GM23338 (cell line): ENCODE results near the gene VAPB. TPM values are rescaled to one million over a fixed set of nuclear protein-coding genes. Genes with fewer than 3 reads are reported as not detected.

ENCODE experiments used
- ATAC-seq: fragments of 200-7000 bp; cut with Tn5 transposase; 3 replicates; pipeline ENCODE4 v1.9.1; 2020
- DNase-seq: peaks from one replicate; pipeline ENCODE4 v3.0.0-alpha.2; 2015; ENCODE audit warnings: low spot score
- H2AFZ ChIP-seq: fragments of 200-600 bp; sonication (generic); 2 replicates; pipeline ENCODE4 v1.8.0; 2016; ENCODE audit warnings: antibody characterized with exemption, mild to moderate bottlenecking, moderate library complexity
- H3F3A ChIP-seq: fragments of 200-600 bp; sonication (generic); replicated peaks from 2 replicates; pipeline ENCODE4 v1.8.0; 2017; ENCODE audit warnings: antibody characterized with exemption, mixed run types, low read depth
- H3K27ac ChIP-seq: fragments of 200-600 bp; sonication (generic); 2 replicates; pipeline ENCODE4 v1.6.1; 2016; ENCODE audit warnings: low read depth
- H3K27me3 ChIP-seq: fragments of 200-600 bp; sonication (generic); 2 replicates; pipeline ENCODE4 v1.8.0; 2016; ENCODE audit warnings: mild to moderate bottlenecking, mixed run types, moderate library complexity; ENCODE audit not compliant: insufficient read depth
- H3K36me3 ChIP-seq: fragments of 200-600 bp; sonication (generic); 2 replicates; pipeline ENCODE4 v1.8.0; 2016; ENCODE audit warnings: mild to moderate bottlenecking; ENCODE audit not compliant: insufficient read depth
- H3K4me1 ChIP-seq: fragments of 200-600 bp; sonication (generic); 2 replicates; pipeline ENCODE4 v1.8.0; 2016; ENCODE audit warnings: mild to moderate bottlenecking, moderate library complexity; ENCODE audit not compliant: insufficient read depth
- H3K4me2 ChIP-seq: fragments of 200-600 bp; sonication (generic); 2 replicates; pipeline ENCODE4 v1.7.1; 2017; ENCODE audit warnings: mixed run types
- H3K4me3 ChIP-seq: fragments of 200-600 bp; sonication (generic); 2 replicates; pipeline ENCODE4 v1.6.1; 2016; ENCODE audit warnings: mixed run types
- H3K79me2 ChIP-seq: fragments of 200-600 bp; sonication (generic); replicated peaks from 2 replicates; pipeline ENCODE4 v1.8.0; 2017; ENCODE audit warnings: mild to moderate bottlenecking; ENCODE audit not compliant: insufficient read depth
- H3K9me2 ChIP-seq: fragments of 200-600 bp; sonication (generic); 2 replicates; pipeline ENCODE4 v1.8.0; 2017; ENCODE audit not compliant: insufficient read depth
- H4K20me1 ChIP-seq: fragments of 200-600 bp; sonication (generic); replicated peaks from 2 replicates; pipeline ENCODE4 v1.8.0; 2017; ENCODE audit warnings: mild to moderate bottlenecking; ENCODE audit not compliant: insufficient read depth
- H3K27ac Mint-ChIP-seq: 2 replicates; pipeline ENCODE4 v1.8.0; 2020; ENCODE audit warnings: inconsistent platforms, mild to moderate bottlenecking, moderate library complexity, mixed read lengths
- H3K27me3 Mint-ChIP-seq: 3 replicates; pipeline ENCODE4 v1.8.0; 2022; ENCODE audit warnings: low read depth, mild to moderate bottlenecking, moderate library complexity, mixed read lengths, inconsistent platforms; ENCODE audit not compliant: insufficient read depth, poor library complexity
- H3K36me3 Mint-ChIP-seq: 3 replicates; pipeline ENCODE4 v1.8.0; 2021; ENCODE audit warnings: low read depth, mild to moderate bottlenecking, inconsistent platforms, moderate library complexity, mixed read lengths
- H3K4me1 Mint-ChIP-seq: 3 replicates; pipeline ENCODE4 v1.8.0; 2020; ENCODE audit warnings: mild to moderate bottlenecking, inconsistent platforms, mixed read lengths
- H3K4me3 Mint-ChIP-seq: 3 replicates; pipeline ENCODE4 v1.8.0; 2021; ENCODE audit warnings: moderate library complexity, mild to moderate bottlenecking, inconsistent platforms, mixed read lengths
- H3K9me3 Mint-ChIP-seq: 3 replicates; pipeline ENCODE4 v1.8.0; 2020; ENCODE audit warnings: moderate library complexity, mild to moderate bottlenecking, inconsistent platforms, mixed read lengths
- CREB1 ChIP-seq: fragments of 250-450 bp; sonication (Bioruptor Pico); IDR thresholded peaks from 2 replicates; pipeline ENCODE4 v1.5.0; 2020; ENCODE audit warnings: low read depth, mild to moderate bottlenecking, moderate library complexity
- EZH2 ChIP-seq: fragments of 200-600 bp; sonication (generic); IDR thresholded peaks from one replicate; pipeline ENCODE4 v1.8.0; 2017; ENCODE audit warnings: antibody characterized with exemption, mild to moderate bottlenecking, low read depth; ENCODE audit not compliant: unreplicated experiment
- JUNB ChIP-seq: IDR thresholded peaks from one replicate; pipeline ENCODE4 v1.6.1; 2016; ENCODE audit warnings: antibody characterized with exemption; ENCODE audit not compliant: unreplicated experiment
- NANOG ChIP-seq: IDR thresholded peaks from 2 replicates; pipeline ENCODE4 v1.6.1; 2016; ENCODE audit warnings: antibody characterized with exemption, borderline replicate concordance
- POLR2AphosphoS5 ChIP-seq: IDR thresholded peaks from 2 replicates; pipeline ENCODE4 v1.6.1; 2016; ENCODE audit warnings: antibody characterized with exemption, low read depth
- STAT1 ChIP-seq: IDR thresholded peaks from one replicate; pipeline ENCODE4 v1.6.1; 2016; ENCODE audit warnings: antibody characterized with exemption; ENCODE audit not compliant: unreplicated experiment
- ZNF114 ChIP-seq: fragments of 250-450 bp; sonication (Bioruptor Pico); IDR thresholded peaks from 2 replicates; pipeline ENCODE4 v1.5.0; 2020; ENCODE audit warnings: mild to moderate bottlenecking, moderate library complexity
- polyA plus RNA-seq: library from polyadenylated mRNA; unstranded; fragments of >200 nt; fragmentation: Nextera tagmentation; extraction: Ambion mirVana; gene quantifications from 2 replicates; pipeline ENCODE4 v1.2.1, GENCODE V29; 2016
- total RNA-seq: library from RNA; depleted of rRNA; stranded (reverse); fragments of >200 nt; shearing (Covaris generic); gene quantifications from 2 replicates; pipeline ENCODE4 v1.2.3, GENCODE V29; 2014
- TF ChIP-seq, protein P1 (sequence below), 2 experiments: fragments of 200-600 bp in 1 of 2; sonication (generic) in 1 of 2; conservative IDR thresholded peaks; 2 replicates each; pipeline versions ENCODE4 v1.5.1 to v1.6.1; 2016 to 2017; ENCODE audit warnings: antibody characterized with exemption in 2 of 2, low read depth in 2 of 2, mild to moderate bottlenecking in 2 of 2, moderate library complexity in 1 of 2
- TF ChIP-seq, protein P2 (sequence below): fragments of 250-450 bp; sonication (Bioruptor Pico); IDR thresholded peaks from 2 replicates; pipeline ENCODE4 v1.5.0; 2020; ENCODE audit warnings: mild to moderate bottlenecking, moderate library complexity
- TF ChIP-seq, protein P3 (sequence below): IDR thresholded peaks from 2 replicates; pipeline ENCODE4 v1.6.1; 2016; ENCODE audit warnings: antibody characterized with exemption

The VAPB gene
- total and polyA plus RNA-seq, 2 experiments from 2014 or later, result 18.8 to 22.9 TPM

DNA sequence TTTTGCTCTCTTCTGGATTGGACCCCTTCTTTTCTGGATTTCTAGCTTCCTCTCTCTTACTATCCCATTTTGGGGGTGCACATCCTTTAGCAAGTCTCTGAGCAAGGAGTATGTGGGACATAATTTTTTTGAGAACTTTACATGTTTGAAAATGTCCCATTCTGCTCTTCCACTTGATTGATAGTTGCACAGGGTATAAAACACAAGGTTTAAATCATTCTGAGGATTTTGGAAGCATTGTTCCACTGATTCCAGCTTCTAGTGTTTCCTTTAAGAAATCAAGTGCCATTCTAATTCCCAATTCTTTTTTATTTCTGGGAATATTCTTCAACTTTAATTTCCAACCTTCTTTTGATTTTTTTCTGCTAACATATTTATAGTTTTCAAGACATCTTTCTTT lies 65.4 kb downstream of the VAPB start (continued):
- TF ChIP-seq, protein P1, sequence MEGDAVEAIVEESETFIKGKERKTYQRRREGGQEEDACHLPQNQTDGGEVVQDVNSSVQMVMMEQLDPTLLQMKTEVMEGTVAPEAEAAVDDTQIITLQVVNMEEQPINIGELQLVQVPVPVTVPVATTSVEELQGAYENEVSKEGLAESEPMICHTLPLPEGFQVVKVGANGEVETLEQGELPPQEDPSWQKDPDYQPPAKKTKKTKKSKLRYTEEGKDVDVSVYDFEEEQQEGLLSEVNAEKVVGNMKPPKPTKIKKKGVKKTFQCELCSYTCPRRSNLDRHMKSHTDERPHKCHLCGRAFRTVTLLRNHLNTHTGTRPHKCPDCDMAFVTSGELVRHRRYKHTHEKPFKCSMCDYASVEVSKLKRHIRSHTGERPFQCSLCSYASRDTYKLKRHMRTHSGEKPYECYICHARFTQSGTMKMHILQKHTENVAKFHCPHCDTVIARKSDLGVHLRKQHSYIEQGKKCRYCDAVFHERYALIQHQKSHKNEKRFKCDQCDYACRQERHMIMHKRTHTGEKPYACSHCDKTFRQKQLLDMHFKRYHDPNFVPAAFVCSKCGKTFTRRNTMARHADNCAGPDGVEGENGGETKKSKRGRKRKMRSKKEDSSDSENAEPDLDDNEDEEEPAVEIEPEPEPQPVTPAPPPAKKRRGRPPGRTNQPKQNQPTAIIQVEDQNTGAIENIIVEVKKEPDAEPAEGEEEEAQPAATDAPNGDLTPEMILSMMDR (conservative IDR thresholded peaks at IDR 0.05; ENCODE audit: low read depth in 2 of 2), result no peak
- TF ChIP-seq ZNF114 (CRISPR knock-in tag), result no peak

DNA sequence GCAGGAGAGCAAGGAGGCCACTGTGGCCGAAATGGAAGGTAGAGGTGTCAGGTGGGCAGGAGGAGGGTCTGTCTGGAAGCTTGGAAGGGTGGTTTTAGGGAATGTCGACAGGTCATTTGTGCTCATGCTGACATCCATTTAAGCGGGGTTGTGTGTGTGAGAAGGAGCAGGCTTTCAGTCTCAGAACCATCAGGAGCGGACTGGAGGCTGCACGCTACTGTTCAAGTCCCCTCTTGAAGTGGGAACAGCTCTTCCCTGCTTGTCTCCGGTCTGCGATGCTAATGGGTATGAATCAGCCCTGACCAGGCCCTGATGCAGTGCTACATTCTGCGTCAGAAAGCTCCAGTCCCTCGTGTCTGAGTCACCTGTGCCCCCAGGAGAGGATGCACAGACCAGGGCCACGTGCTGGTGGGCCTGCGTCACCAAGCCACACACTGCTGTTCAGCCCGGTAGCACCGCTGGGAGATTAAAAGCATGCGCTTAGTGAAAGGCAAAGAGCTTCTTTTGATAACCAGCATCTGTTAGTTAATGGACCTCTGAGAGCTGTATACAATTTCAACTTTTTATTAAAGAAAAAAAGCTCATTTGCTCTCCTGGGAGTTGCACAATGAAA lies 68.2 kb downstream of the VAPB start:
- peaks cover 27% of the 10 kb centered on the region for H3K4me1 Mint-ChIP-seq
- peaks cover under 1% of the 10 kb centered on the region; the same call in 1 of the 3 replicates for H3K36me3 Mint-ChIP-seq
- H3K4me3 ChIP-seq, result no peak overlapping the region
- no peaks in the 10 kb centered on the region; the same call in 2 of the 3 replicates for H3K9me3 Mint-ChIP-seq
- H3K36me3 ChIP-seq, result no peaks in the 10 kb centered on the region
- H3K4me3 Mint-ChIP-seq, result no peak overlapping the region
- ATAC-seq (no peak), DNase-seq (no peak)
- H4K20me1 ChIP-seq, result no peaks in the 10 kb centered on the region
- TF ChIP-seq POLR2AphosphoS5 (no peak), ZNF114 (CRISPR knock-in tag) (no peak), NANOG (no peak), CREB1 (no peak), EZH2 (no peak), STAT1 (no peak), JUNB (no peak)
- TF ChIP-seq, protein P2, sequence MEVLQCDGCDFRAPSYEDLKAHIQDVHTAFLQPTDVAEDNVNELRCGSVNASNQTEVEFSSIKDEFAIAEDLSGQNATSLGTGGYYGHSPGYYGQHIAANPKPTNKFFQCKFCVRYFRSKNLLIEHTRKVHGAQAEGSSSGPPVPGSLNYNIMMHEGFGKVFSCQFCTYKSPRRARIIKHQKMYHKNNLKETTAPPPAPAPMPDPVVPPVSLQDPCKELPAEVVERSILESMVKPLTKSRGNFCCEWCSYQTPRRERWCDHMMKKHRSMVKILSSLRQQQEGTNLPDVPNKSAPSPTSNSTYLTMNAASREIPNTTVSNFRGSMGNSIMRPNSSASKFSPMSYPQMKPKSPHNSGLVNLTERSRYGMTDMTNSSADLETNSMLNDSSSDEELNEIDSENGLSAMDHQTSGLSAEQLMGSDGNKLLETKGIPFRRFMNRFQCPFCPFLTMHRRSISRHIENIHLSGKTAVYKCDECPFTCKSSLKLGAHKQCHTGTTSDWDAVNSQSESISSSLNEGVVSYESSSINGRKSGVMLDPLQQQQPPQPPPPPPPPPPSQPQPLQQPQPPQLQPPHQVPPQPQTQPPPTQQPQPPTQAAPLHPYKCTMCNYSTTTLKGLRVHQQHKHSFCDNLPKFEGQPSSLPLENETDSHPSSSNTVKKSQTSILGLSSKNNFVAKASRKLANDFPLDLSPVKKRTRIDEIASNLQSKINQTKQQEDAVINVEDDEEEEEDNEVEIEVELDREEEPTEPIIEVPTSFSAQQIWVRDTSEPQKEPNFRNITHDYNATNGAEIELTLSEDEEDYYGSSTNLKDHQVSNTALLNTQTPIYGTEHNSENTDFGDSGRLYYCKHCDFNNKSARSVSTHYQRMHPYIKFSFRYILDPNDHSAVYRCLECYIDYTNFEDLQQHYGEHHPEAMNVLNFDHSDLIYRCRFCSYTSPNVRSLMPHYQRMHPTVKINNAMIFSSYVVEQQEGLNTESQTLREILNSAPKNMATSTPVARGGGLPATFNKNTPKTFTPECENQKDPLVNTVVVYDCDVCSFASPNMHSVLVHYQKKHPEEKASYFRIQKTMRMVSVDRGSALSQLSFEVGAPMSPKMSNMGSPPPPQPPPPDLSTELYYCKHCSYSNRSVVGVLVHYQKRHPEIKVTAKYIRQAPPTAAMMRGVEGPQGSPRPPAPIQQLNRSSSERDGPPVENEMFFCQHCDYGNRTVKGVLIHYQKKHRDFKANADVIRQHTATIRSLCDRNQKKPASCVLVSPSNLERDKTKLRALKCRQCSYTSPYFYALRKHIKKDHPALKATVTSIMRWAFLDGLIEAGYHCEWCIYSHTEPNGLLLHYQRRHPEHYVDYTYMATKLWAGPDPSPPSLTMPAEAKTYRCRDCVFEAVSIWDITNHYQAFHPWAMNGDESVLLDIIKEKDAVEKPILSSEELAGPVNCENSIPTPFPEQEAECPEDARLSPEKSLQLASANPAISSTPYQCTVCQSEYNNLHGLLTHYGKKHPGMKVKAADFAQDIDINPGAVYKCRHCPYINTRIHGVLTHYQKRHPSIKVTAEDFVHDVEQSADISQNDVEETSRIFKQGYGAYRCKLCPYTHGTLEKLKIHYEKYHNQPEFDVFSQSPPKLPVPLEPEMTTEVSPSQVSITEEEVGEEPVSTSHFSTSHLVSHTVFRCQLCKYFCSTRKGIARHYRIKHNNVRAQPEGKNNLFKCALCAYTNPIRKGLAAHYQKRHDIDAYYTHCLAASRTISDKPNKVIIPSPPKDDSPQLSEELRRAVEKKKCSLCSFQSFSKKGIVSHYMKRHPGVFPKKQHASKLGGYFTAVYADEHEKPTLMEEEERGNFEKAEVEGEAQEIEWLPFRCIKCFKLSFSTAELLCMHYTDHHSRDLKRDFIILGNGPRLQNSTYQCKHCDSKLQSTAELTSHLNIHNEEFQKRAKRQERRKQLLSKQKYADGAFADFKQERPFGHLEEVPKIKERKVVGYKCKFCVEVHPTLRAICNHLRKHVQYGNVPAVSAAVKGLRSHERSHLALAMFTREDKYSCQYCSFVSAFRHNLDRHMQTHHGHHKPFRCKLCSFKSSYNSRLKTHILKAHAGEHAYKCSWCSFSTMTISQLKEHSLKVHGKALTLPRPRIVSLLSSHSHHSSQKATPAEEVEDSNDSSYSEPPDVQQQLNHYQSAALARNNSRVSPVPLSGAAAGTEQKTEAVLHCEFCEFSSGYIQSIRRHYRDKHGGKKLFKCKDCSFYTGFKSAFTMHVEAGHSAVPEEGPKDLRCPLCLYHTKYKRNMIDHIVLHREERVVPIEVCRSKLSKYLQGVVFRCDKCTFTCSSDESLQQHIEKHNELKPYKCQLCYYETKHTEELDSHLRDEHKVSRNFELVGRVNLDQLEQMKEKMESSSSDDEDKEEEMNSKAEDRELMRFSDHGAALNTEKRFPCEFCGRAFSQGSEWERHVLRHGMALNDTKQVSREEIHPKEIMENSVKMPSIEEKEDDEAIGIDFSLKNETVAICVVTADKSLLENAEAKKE (CRISPR knock-in tag), result no peak
- TF ChIP-seq, protein P3, sequence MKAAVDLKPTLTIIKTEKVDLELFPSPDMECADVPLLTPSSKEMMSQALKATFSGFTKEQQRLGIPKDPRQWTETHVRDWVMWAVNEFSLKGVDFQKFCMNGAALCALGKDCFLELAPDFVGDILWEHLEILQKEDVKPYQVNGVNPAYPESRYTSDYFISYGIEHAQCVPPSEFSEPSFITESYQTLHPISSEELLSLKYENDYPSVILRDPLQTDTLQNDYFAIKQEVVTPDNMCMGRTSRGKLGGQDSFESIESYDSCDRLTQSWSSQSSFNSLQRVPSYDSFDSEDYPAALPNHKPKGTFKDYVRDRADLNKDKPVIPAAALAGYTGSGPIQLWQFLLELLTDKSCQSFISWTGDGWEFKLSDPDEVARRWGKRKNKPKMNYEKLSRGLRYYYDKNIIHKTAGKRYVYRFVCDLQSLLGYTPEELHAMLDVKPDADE, result no peak
- H3K79me2 ChIP-seq, result no peaks in the 10 kb centered on the region
- H3K4me2 ChIP-seq, result no peak overlapping the region
- 0 out of 2 replicates have a peak overlapping the region, but pooled peaks have one; percentile 9 for H3K27ac ChIP-seq
- peaks cover 17% of the 10 kb centered on the region for H3K27me3 Mint-ChIP-seq
- no peak overlapping the region for H2AFZ ChIP-seq
- no peaks in the 10 kb centered on the region for H3K27me3 ChIP-seq
- 0 out of 2 replicates have a peak, but pooled peaks cover 2% of the 10 kb centered on the region for H3F3A ChIP-seq
- peaks cover 16% of the 10 kb centered on the region for H3K4me1 ChIP-seq
- no peak overlapping the region for H3K27ac Mint-ChIP-seq
- no peaks in the 10 kb centered on the region for H3K9me2 ChIP-seq
